Suprapubic skin (tissue), 3 donors: ENCODE data around the gene NRXN3.

ENCODE experiments used
- CTCF ChIP-seq, 2 donors: fragments of 200-600 bp in 1 of 2; fragments of 450-650 bp in 1 of 2; sonication (generic) in 1 of 2; IDR thresholded peaks; one replicate each; pipeline ENCODE4 v1.5.1; 2016 to 2019; ENCODE audit warnings: antibody characterized with exemption in 2 of 2, mild to moderate bottlenecking in 1 of 2, moderate library complexity in 1 of 2
- POLR2A ChIP-seq, 2 donors: fragments of 450-650 bp; IDR thresholded peaks; one replicate each; pipeline ENCODE4 v1.6.1; 2017; ENCODE audit warnings: antibody characterized with exemption in 2 of 2, mild to moderate bottlenecking in 2 of 2, moderate library complexity in 2 of 2

GRCh38 chr14:79914595-79914994 lies 1744.4 kb downstream of the NRXN3 start:
- TF ChIP-seq CTCF (IDR thresholded peaks at IDR 0.05), result no peak
- no peak for TF ChIP-seq POLR2A (IDR thresholded peaks at IDR 0.05)
